IMR-90 (cell line): ENCODE results near the gene GHR. TPM values are rescaled to one million over a fixed set of nuclear protein-coding genes. Genes with fewer than 3 reads are reported as not detected.

ENCODE experiments used
- ATAC-seq: fragments of 200-7000 bp; cut with Tn5 transposase; 2 replicates; pipeline ENCODE4 v1.9.1; 2020; ENCODE audit warnings: low read depth, mild to moderate bottlenecking, moderate library complexity
- BruUV-seq: library from RNA; stranded (reverse); fragments of 400-500 nt; replicated peaks from 2 replicates; lab custom pipeline; 2021; lab: Mats Ljungman, UMichigan
- CTCF ChIA-PET: fragments of 300-600 bp; formaldehyde crosslinking; extraction: SDS; loops from one replicate; lab custom pipeline; 2021; ENCODE audit warnings: antibody characterized with exemption; lab: Yijun Ruan, JAX
- POLR2A ChIA-PET: fragments of 300-600 bp; sonication (Branson Sonifier 250); formaldehyde crosslinking; loops from one replicate; lab custom pipeline; 2022; ENCODE audit warnings: antibody characterized with exemption; ENCODE audit not compliant: unreplicated experiment; lab: Charles Lee
- DNase-seq: peaks from one replicate; pipeline ENCODE4 v3.0.0; 2013
- H2AFZ ChIP-seq: replicated peaks from 2 replicates; pipeline ENCODE3; 2013; ENCODE audit warnings: low read length, mild to moderate bottlenecking; ENCODE audit not compliant: poor library complexity
- H2AK5ac ChIP-seq: 2 replicates; pipeline ENCODE4 v1.6.1; 2013; ENCODE audit warnings: low read depth, low read length, inconsistent platforms
- H2AK9ac ChIP-seq: replicated peaks from 2 replicates; pipeline ENCODE3; 2013; ENCODE audit warnings: mild to moderate bottlenecking, low read depth, low read length, moderate library complexity; ENCODE audit not compliant: poor library complexity
- H2BK120ac ChIP-seq: 2 replicates; pipeline ENCODE4 v1.6.1; 2013; ENCODE audit warnings: low read depth, low read length, inconsistent platforms
- H2BK15ac ChIP-seq: 3 replicates; pipeline ENCODE4 v1.6.1; 2013; ENCODE audit warnings: low read depth, low read length, inconsistent platforms
- H2BK20ac ChIP-seq: 2 replicates; pipeline ENCODE4 v1.6.1; 2013; ENCODE audit warnings: low read depth, mild to moderate bottlenecking, inconsistent platforms, low read length, moderate library complexity
- H2BK5ac ChIP-seq: 2 replicates; pipeline ENCODE4 v1.6.1; 2013; ENCODE audit warnings: mild to moderate bottlenecking, low read depth, low read length, inconsistent platforms; ENCODE audit not compliant: poor library complexity, severe bottlenecking
- H3K14ac ChIP-seq: replicated peaks from 2 replicates; pipeline ENCODE4 v1.6.1; 2013; ENCODE audit warnings: low read depth, low read length, inconsistent platforms
- H3K18ac ChIP-seq: 2 replicates; pipeline ENCODE4 v1.6.1; 2013; ENCODE audit warnings: low read depth, low read length, control low read depth
- H3K23ac ChIP-seq: 2 replicates; pipeline ENCODE4 v1.6.1; 2013; ENCODE audit warnings: low read depth, low read length, inconsistent platforms
- H3K27ac ChIP-seq: 2 replicates; pipeline ENCODE4 v1.5.1; 2013; ENCODE audit warnings: mild to moderate bottlenecking, control low read depth, low read length; ENCODE audit not compliant: insufficient read depth
- H3K27me3 ChIP-seq: 2 replicates; pipeline ENCODE4 v1.6.1; 2013; ENCODE audit warnings: low read length; ENCODE audit not compliant: control insufficient read depth, insufficient read depth
- H3K36me3 ChIP-seq: 2 replicates; pipeline ENCODE4 v1.6.1; 2013; ENCODE audit warnings: low read length, mixed read lengths; ENCODE audit not compliant: control insufficient read depth, insufficient read depth
- H3K4ac ChIP-seq: 2 replicates; pipeline ENCODE4 v1.6.1; 2013; ENCODE audit warnings: low read depth, low read length, inconsistent platforms
- H3K4me1 ChIP-seq: 2 replicates; pipeline ENCODE4 v1.6.1; 2013; ENCODE audit warnings: low read length, mixed read lengths; ENCODE audit not compliant: control insufficient read depth, insufficient read depth
- H3K4me2 ChIP-seq: 2 replicates; pipeline ENCODE4 v1.6.1; 2013; ENCODE audit warnings: low read depth, mild to moderate bottlenecking, control low read depth, low read length, moderate library complexity
- H3K4me3 ChIP-seq: 2 replicates; pipeline ENCODE4 v1.5.1; 2013; ENCODE audit warnings: low read depth, mild to moderate bottlenecking, control low read depth, low read length, moderate library complexity; ENCODE audit not compliant: insufficient read depth
- H3K56ac ChIP-seq: 2 replicates; pipeline ENCODE4 v1.6.1; 2013; ENCODE audit warnings: low read length, inconsistent platforms; ENCODE audit not compliant: insufficient read depth; ENCODE audit errors: extremely low read depth
- H3K79me1 ChIP-seq, 2 experiments: 2 replicates each; pipeline ENCODE4 v1.6.1; 2013; ENCODE audit warnings: low read length in 2 of 2, inconsistent platforms in 1 of 2, low read depth in 1 of 2
- H3K9ac ChIP-seq: 2 replicates; pipeline ENCODE4 v1.6.1; 2013; ENCODE audit warnings: low read depth, low read length, control low read depth
- H3K9me1 ChIP-seq: 2 replicates; pipeline ENCODE4 v1.6.1; 2013; ENCODE audit warnings: low read length, inconsistent platforms; ENCODE audit not compliant: insufficient read depth
- H3K9me3 ChIP-seq: 2 replicates; pipeline ENCODE4 v1.6.1; 2013; ENCODE audit warnings: low read length; ENCODE audit not compliant: control insufficient read depth, insufficient read depth
- H4K20me1 ChIP-seq: 2 replicates; pipeline ENCODE4 v1.6.1; 2013; ENCODE audit warnings: low read length, inconsistent platforms; ENCODE audit not compliant: insufficient read depth
- H4K5ac ChIP-seq: 2 replicates; pipeline ENCODE4 v1.6.1; 2013; ENCODE audit warnings: mild to moderate bottlenecking, low read depth, low read length, control low read depth
- H4K8ac ChIP-seq, 2 experiments: 2 replicates each; pipeline ENCODE4 v1.6.1; 2013; ENCODE audit warnings: low read depth in 2 of 2, low read length in 2 of 2, control low read depth in 1 of 2, inconsistent platforms in 1 of 2
- H4K91ac ChIP-seq: 2 replicates; pipeline ENCODE4 v1.6.1; 2013; ENCODE audit warnings: low read depth, low read length, inconsistent platforms; ENCODE audit not compliant: insufficient read depth
- BHLHE40 ChIP-seq: fragments of 150-350 bp; IDR thresholded peaks from 2 replicates; pipeline ENCODE4 v1.6.1; 2016; ENCODE audit warnings: mild to moderate bottlenecking, low read depth, low read length
- CEBPB ChIP-seq: IDR thresholded peaks from 2 replicates; pipeline ENCODE4 v1.6.1; 2012; ENCODE audit warnings: low read depth, low read length, improper control_type of control experiment
- CHD1 ChIP-seq: IDR thresholded peaks from 2 replicates; pipeline ENCODE4 v1.6.1; 2012; ENCODE audit warnings: low read depth, low read length, improper control_type of control experiment
- CTCF ChIP-seq: conservative IDR thresholded peaks from 2 replicates; pipeline ENCODE4 v1.5.1; 2012; ENCODE audit warnings: mild to moderate bottlenecking, low read depth, low read length, improper control_type of control experiment
- ELK1 ChIP-seq: fragments of 150-350 bp; IDR thresholded peaks from 2 replicates; pipeline ENCODE4 v1.6.1; 2016; ENCODE audit warnings: low read depth, mild to moderate bottlenecking, low read length, moderate library complexity, borderline replicate concordance
- FOS ChIP-seq: fragments of 150-350 bp; IDR thresholded peaks from 2 replicates; pipeline ENCODE4 v1.6.1; 2016; ENCODE audit warnings: low read depth, low read length
- MAFK ChIP-seq: IDR thresholded peaks from 2 replicates; pipeline ENCODE4 v1.6.1; 2012; ENCODE audit warnings: low read depth, low read length, improper control_type of control experiment
- MAZ ChIP-seq: IDR thresholded peaks from 2 replicates; pipeline ENCODE4 v1.6.1; 2012; ENCODE audit warnings: low read depth, mild to moderate bottlenecking, low read length, improper control_type of control experiment, moderate library complexity, borderline replicate concordance
- MXI1 ChIP-seq: IDR thresholded peaks from 2 replicates; pipeline ENCODE4 v1.6.1; 2012; ENCODE audit warnings: low read depth, mild to moderate bottlenecking, low read length, moderate library complexity, borderline replicate concordance
- NFE2L2 ChIP-seq: fragments of 150-350 bp; IDR thresholded peaks from 2 replicates; pipeline ENCODE4 v1.6.1; 2016; ENCODE audit warnings: low read depth, mild to moderate bottlenecking, low read length
- POLR2A ChIP-seq: IDR thresholded peaks from 2 replicates; pipeline ENCODE4 v1.6.1; 2012; ENCODE audit warnings: mild to moderate bottlenecking, low read depth, low read length
- RAD21 ChIP-seq: IDR thresholded peaks from 2 replicates; pipeline ENCODE4 v1.6.1; 2012; ENCODE audit warnings: low read length, improper control_type of control experiment
- RCOR1 ChIP-seq: IDR thresholded peaks from 2 replicates; pipeline ENCODE4 v1.6.1; 2012; ENCODE audit warnings: mild to moderate bottlenecking, low read length, improper control_type of control experiment; ENCODE audit not compliant: insufficient replicate concordance
- RFX5 ChIP-seq: IDR thresholded peaks from 2 replicates; pipeline ENCODE4 v1.8.0; 2012; ENCODE audit warnings: low read depth, mild to moderate bottlenecking, low read length, moderate library complexity
- SMC3 ChIP-seq: fragments of 150-350 bp; IDR thresholded peaks from 2 replicates; pipeline ENCODE4 v1.6.1; 2016; ENCODE audit warnings: low read depth, mild to moderate bottlenecking, antibody characterized with exemption, low read length, moderate library complexity
- WGBS, 2 experiments: methylation state at CpG; one replicate each; pipeline versions ENCODE4 v1.1.5 to v1.1.7; 2013; ENCODE audit warnings: missing lambda C conversion rate in 2 of 2; ENCODE audit not compliant: insufficient read length in 1 of 2; ENCODE audit errors: extremely low coverage in 2 of 2; 5-methylcytosine and 5-hydroxymethylcytosine counted together
- dilution Hi-C: fragments of 300-500 bp; cut with HindIII; formaldehyde crosslinking; loops from one replicate; pipeline ENCODE4 v1.14.3; 2018; ENCODE audit warnings: low sequenced_read_pairs; ENCODE audit not compliant: unreplicated experiment
- in situ Hi-C: fragments of 300-500 bp; cut with MboI; formaldehyde crosslinking; loops from 3 replicates; pipeline ENCODE4 v1.14.3; 2019; ENCODE audit warnings: low sequenced_read_pairs, inconsistent platforms, mixed read lengths
- intact Hi-C: fragments of 100-400 bp; cut with micrococcal nuclease; formaldehyde crosslinking; loops from 2 replicates; pipeline ENCODE4 v1.10.0; 2022
- polyA plus RNA-seq, 3 experiments: library from polyadenylated mRNA; depleted of rRNA; stranded (reverse); fragments of >200 nt; gene quantifications; 2 replicates each; pipeline ENCODE4 v1.2.3, GENCODE V29; 2012; ENCODE audit warnings: low replicate concordance in 1 of 3
- total RNA-seq: library from RNA; depleted of rRNA; stranded (reverse); fragments of >200 nt; gene quantifications from 2 replicates; pipeline ENCODE4 v1.2.3, GENCODE V29; 2012
- TF ChIP-seq, protein P1 (sequence below): fragments of 150-350 bp; IDR thresholded peaks from 2 replicates; pipeline ENCODE4 v1.6.1; 2017; ENCODE audit warnings: mild to moderate bottlenecking, antibody characterized with exemption, low read length, low read depth

The GHR gene
- total and polyA plus RNA-seq, 2 of the 4 experiments (the other 2 are of a cell fraction): 0.36 to 1.1 TPM

DNA sequence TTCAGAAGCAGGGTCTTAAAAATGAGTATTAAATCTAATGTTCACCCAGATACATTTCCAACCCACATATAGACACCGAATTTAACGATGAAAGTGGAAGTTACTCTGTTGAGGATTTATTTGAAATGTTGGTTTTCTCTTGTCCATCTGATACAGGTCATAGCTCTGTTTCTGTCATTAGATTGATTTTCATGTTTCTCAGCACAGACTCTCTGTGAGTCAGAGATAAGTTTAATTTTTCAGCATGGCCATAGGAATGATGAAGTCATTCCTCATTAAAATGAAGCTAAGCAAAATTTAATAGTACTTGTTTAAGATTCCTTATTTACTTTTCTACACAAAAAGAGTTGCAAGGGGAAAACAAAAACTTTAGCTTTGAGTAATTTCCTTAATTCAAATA, 38.8 kb downstream of the GHR start:
- intact Hi-C loops: no loop called here
- CTCF ChIA-PET: no interaction called here
- POLR2A ChIA-PET: no interaction called here

More for the DNA sequence above, 38.8 kb downstream of the GHR start:
- dilution Hi-C loops (no loop called here), in situ Hi-C loops (no loop called here)
- H3K56ac ChIP-seq: no peak overlapping the region
- no peaks in the 10 kb centered on the region for H3K4me1 ChIP-seq
- H3K14ac ChIP-seq: no peak overlapping the region
- no peak for ATAC-seq
- no peaks in the 10 kb centered on the region for H3K9me3 ChIP-seq
- no peak overlapping the region for H2AK5ac ChIP-seq
- no peak for DNase-seq
- no peak overlapping the region for H3K4ac ChIP-seq
- H3K79me1 ChIP-seq: no peaks in the 10 kb centered on the region
- H3K18ac ChIP-seq: no peak overlapping the region
- no CpG with 5 or more reads among the region's 2 CpGs for WGBS, 2 experiments
- H2BK5ac ChIP-seq: no peak overlapping the region
- H3K4me2 ChIP-seq: no peak overlapping the region
- H2BK15ac ChIP-seq: no peak overlapping the region
- no peak overlapping the region for H3K23ac ChIP-seq
- no peak overlapping the region for H3K27ac ChIP-seq
- H3K9ac ChIP-seq: no peak overlapping the region
- H4K20me1 ChIP-seq: no peaks in the 10 kb centered on the region
- BruUV-seq: no TSS peak
- H3K4me3 ChIP-seq: no peak overlapping the region
- no peaks in the 10 kb centered on the region for H3K27me3 ChIP-seq
- no peak overlapping the region for H2BK20ac ChIP-seq
- H4K91ac ChIP-seq: no peak overlapping the region
- H4K8ac ChIP-seq: no peak overlapping the region
- no peaks in the 10 kb centered on the region for H3K36me3 ChIP-seq
- TF ChIP-seq MAFK (no peak), ELK1 (no peak), CTCF (no peak), MAZ (no peak), MXI1 (no peak), FOS (no peak), NFE2L2 (no peak), RFX5 (no peak), POLR2A (no peak), CEBPB (no peak), BHLHE40 (no peak), RCOR1 (no peak), SMC3 (no peak), CHD1 (no peak), RAD21 (no peak)
- TF ChIP-seq, protein P1, sequence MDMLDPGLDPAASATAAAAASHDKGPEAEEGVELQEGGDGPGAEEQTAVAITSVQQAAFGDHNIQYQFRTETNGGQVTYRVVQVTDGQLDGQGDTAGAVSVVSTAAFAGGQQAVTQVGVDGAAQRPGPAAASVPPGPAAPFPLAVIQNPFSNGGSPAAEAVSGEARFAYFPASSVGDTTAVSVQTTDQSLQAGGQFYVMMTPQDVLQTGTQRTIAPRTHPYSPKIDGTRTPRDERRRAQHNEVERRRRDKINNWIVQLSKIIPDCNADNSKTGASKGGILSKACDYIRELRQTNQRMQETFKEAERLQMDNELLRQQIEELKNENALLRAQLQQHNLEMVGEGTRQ: no peak
- no peak overlapping the region for H4K5ac ChIP-seq
- no peak overlapping the region for H2AK9ac ChIP-seq
- H3K9me1 ChIP-seq: no peaks in the 10 kb centered on the region
- H2BK120ac ChIP-seq: no peak overlapping the region
- no peak overlapping the region for H2AFZ ChIP-seq
